HT-29 (cell line): Measurements from ENCODE around the gene CCND2. TPM values are rescaled to one million over a fixed set of nuclear protein-coding genes. Genes with fewer than 3 reads are reported as not detected.

Experiments used
- total RNA-seq: library from RNA; depleted of rRNA; stranded (reverse); fragments of >200 nt; shearing (Covaris generic); gene quantifications from 2 replicates; pipeline ENCODE4 v1.2.3, GENCODE V29; 2014; rRNA removed

The CCND2 gene
- total RNA-seq, 1 experiment from 2014 or later, result not detected

Other genes starting within 250 kb of the CCND2 start
- gene TIGAR, start 47.5 kb downstream of the CCND2 start, total RNA-seq, result 2.2 and 4.6 TPM in 2 replicates
- gene FGF23, start 106.0 kb downstream of the CCND2 start, total RNA-seq, result not detected in 2 replicates
- not detected in 2 replicates for gene FGF6, start 172.1 kb downstream of the CCND2 start, total RNA-seq